ENCODE results near the gene PVR.
A peak's percentile ranks its signal among the peaks of the same experiment; 100 is the strongest.
"Not testable (repeated sequence)": the region's sequence is repeated elsewhere in the genome, so short reads cannot be mapped to it uniquely, and the experiment has no call there.

The PVR gene

GRCh38 chr19:44672226-44672625, 28.5 kb downstream of the PVR start:
- DNase-seq (ENCODE audit: low read depth in 3 of 3) = no peak

- DNase-seq (ENCODE audit: low read depth in 3 of 3) = no peak
These were observed 29.8 kb downstream of the PVR start for GRCh38 chr19:44673510-44673909.

GRCh38 chr19:44675521-44675920, 31.8 kb downstream of the PVR start:
- DNase-seq (ENCODE audit: low read depth in 3 of 3) = no peak

- DNase-seq (ENCODE audit: low read depth in 3 of 3) = no peak
These were observed 33.5 kb downstream of the PVR start for GRCh38 chr19:44677019-44677811.

GRCh38 chr19:44680536-44680935, 36.8 kb downstream of the PVR start:
- no peak for DNase-seq (ENCODE audit: low read depth in 3 of 3)

GRCh38 chr19:44681992-44682790, 38.5 kb downstream of the PVR start:
- DNase-seq (ENCODE audit: low read depth in 3 of 3) = no peak

- no peak for DNase-seq (ENCODE audit: low read depth in 3 of 3)
These were observed 39.1 kb downstream of the PVR start for GRCh38 chr19:44682807-44683206.

GRCh38 chr19:44683434-44684210, 39.9 kb downstream of the PVR start:
- DNase-seq (ENCODE audit: low read depth in 3 of 3) = no peak

GRCh38 chr19:44684396-44684795, 40.7 kb downstream of the PVR start:
- DNase-seq (ENCODE audit: low read depth in 3 of 3) = not testable (repeated sequence)

- DNase-seq (ENCODE audit: low read depth in 3 of 3) = no peak
These were observed 41.5 kb downstream of the PVR start for GRCh38 chr19:44684892-44685863.

- DNase-seq (ENCODE audit: low read depth in 3 of 3) = no peak
These were observed 42.2 kb downstream of the PVR start for GRCh38 chr19:44685877-44686276.

GRCh38 chr19:44686896-44687295, 43.2 kb downstream of the PVR start:
- DNase-seq (ENCODE audit: low read depth in 3 of 3) = no peak

GRCh38 chr19:44687888-44688287, 44.2 kb downstream of the PVR start:
- no peak for DNase-seq (ENCODE audit: low read depth in 3 of 3)

GRCh38 chr19:44689290-44690130, 45.8 kb downstream of the PVR start:
- peak; percentile 56 to 79 (median 56) for DNase-seq (ENCODE audit: low read depth in 3 of 3)

GRCh38 chr19:44690131-44690440, 46.4 kb downstream of the PVR start:
- no peak for DNase-seq (ENCODE audit: low read depth in 3 of 3)

GRCh38 chr19:44692379-44692721, 48.6 kb downstream of the PVR start:
- DNase-seq (ENCODE audit: low read depth in 3 of 3) = no peak

- no peak for DNase-seq (ENCODE audit: low read depth in 3 of 3)
These were observed 50.5 kb downstream of the PVR start for GRCh38 chr19:44694184-44694579.

GRCh38 chr19:44696939-44697669, 53.4 kb downstream of the PVR start:
- no peak for DNase-seq (ENCODE audit: low read depth in 3 of 3)

- no peak for DNase-seq (ENCODE audit: low read depth in 3 of 3)
These were observed 53.9 kb downstream of the PVR start for GRCh38 chr19:44697670-44698034.
